Measurements from ENCODE around the gene TEX264. TPM values are rescaled to one million over a fixed set of nuclear protein-coding genes. Genes with fewer than 3 reads are reported as not detected.

The TEX264 gene
- total and polyA plus RNA-seq, 2 experiments from 2014 or later = 74.1 to 83.9 TPM

GRCh38 chr3:51750878-51751277 is 79.8 kb downstream of the TEX264 start:
- TF ChIP-seq, protein P1, sequence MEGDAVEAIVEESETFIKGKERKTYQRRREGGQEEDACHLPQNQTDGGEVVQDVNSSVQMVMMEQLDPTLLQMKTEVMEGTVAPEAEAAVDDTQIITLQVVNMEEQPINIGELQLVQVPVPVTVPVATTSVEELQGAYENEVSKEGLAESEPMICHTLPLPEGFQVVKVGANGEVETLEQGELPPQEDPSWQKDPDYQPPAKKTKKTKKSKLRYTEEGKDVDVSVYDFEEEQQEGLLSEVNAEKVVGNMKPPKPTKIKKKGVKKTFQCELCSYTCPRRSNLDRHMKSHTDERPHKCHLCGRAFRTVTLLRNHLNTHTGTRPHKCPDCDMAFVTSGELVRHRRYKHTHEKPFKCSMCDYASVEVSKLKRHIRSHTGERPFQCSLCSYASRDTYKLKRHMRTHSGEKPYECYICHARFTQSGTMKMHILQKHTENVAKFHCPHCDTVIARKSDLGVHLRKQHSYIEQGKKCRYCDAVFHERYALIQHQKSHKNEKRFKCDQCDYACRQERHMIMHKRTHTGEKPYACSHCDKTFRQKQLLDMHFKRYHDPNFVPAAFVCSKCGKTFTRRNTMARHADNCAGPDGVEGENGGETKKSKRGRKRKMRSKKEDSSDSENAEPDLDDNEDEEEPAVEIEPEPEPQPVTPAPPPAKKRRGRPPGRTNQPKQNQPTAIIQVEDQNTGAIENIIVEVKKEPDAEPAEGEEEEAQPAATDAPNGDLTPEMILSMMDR (IDR thresholded peaks at IDR 0.05; ENCODE audit: low read depth, low read length) = no peak
- DNase-seq (ENCODE audit: low read depth in 1 of 2, low spot score in 1 of 2) = no peak
- Histone ChIP-seq H3K4me3 (no peak overlapping the region), H3K4me1 (ENCODE audit: low read depth) (no peaks in the 10 kb centered on the region), H3K27me3 (no peaks in the 10 kb centered on the region), H3K27ac (no peak overlapping the region), H3K36me3 (no peaks in the 10 kb centered on the region), H3K9me3 (ENCODE audit: low read depth) (no peaks in the 10 kb centered on the region)

GRCh38 chr3:51751287-51751686 is 80.2 kb downstream of the TEX264 start:
- H3K4me1 ChIP-seq (ENCODE audit: low read depth) = no peaks in the 10 kb centered on the region
- no peaks in the 10 kb centered on the region for H3K27me3 ChIP-seq
- no peak for DNase-seq (ENCODE audit: low read depth in 1 of 2, low spot score in 1 of 2)
- H3K36me3 ChIP-seq = no peaks in the 10 kb centered on the region
- no peak overlapping the region for H3K4me3 ChIP-seq
- H3K27ac ChIP-seq = no peak overlapping the region
- H3K9me3 ChIP-seq (ENCODE audit: low read depth) = no peaks in the 10 kb centered on the region
- TF ChIP-seq, protein P1 (IDR thresholded peaks at IDR 0.05; ENCODE audit: low read depth, low read length) = no peak

Other genes starting within 250 kb of the TEX264 start
- 9.7 and 12.3 TPM in 2 replicates for gene DCAF1, start 171.2 kb upstream of the TEX264 start, total RNA-seq
- 5.9 and 10.1 TPM in 2 replicates for gene DCAF1, start 171.2 kb upstream of the TEX264 start, polyA plus RNA-seq
- 14.0 and 22.0 TPM in 2 replicates for gene RAD54L2, start 132.5 kb upstream of the TEX264 start, total RNA-seq
- 19.5 and 26.3 TPM in 2 replicates for gene RAD54L2, start 132.5 kb upstream of the TEX264 start, polyA plus RNA-seq
- gene GRM2, start 35.8 kb downstream of the TEX264 start, total RNA-seq = 0.56 and 0.69 TPM in 2 replicates
- gene GRM2, start 35.8 kb downstream of the TEX264 start, polyA plus RNA-seq = 0.39 TPM in 1 of 2 replicates, not detected in the other
- not detected in 2 replicates for gene IQCF6, start 108.0 kb downstream of the TEX264 start, total RNA-seq
- not detected in 2 replicates for gene IQCF6, start 108.0 kb downstream of the TEX264 start, polyA plus RNA-seq
- gene IQCF2, start 190.4 kb downstream of the TEX264 start, total RNA-seq = not detected in 2 replicates
- not detected in 2 replicates for gene IQCF2, start 190.4 kb downstream of the TEX264 start, polyA plus RNA-seq
- not detected in 2 replicates for gene IQCF5, start 204.3 kb downstream of the TEX264 start, total RNA-seq
- gene IQCF5, start 204.3 kb downstream of the TEX264 start, polyA plus RNA-seq = 0.99 TPM in 1 of 2 replicates, not detected in the other
- not detected in 2 replicates for gene IQCF1, start 232.1 kb downstream of the TEX264 start, total RNA-seq
- not detected in 2 replicates for gene IQCF1, start 232.1 kb downstream of the TEX264 start, polyA plus RNA-seq